Mesodermal cell (in vitro differentiated cells): ENCODE data around the gene HES5.

Experiments used
- H3K27ac ChIP-seq: 2 replicates; pipeline ENCODE4 v1.7.0; 2013; ENCODE audit warnings: mild to moderate bottlenecking, low read depth, low read length, moderate library complexity; ENCODE audit not compliant: severe bottlenecking
- H3K36me3 ChIP-seq: 2 replicates; pipeline ENCODE4 v1.7.1; 2013; ENCODE audit warnings: mild to moderate bottlenecking, low read length, moderate library complexity; ENCODE audit not compliant: control insufficient read depth, insufficient read depth
- H3K4me1 ChIP-seq: one replicate; pipeline ENCODE4 v1.7.1; 2013; ENCODE audit warnings: mild to moderate bottlenecking, low read length; ENCODE audit not compliant: insufficient read depth, control insufficient read depth, poor library complexity, severe bottlenecking
- H3K4me3 ChIP-seq: 2 replicates; pipeline ENCODE4 v1.7.0; 2013; ENCODE audit warnings: low read length, control low read depth, mild to moderate bottlenecking; ENCODE audit not compliant: insufficient read depth, poor library complexity, severe bottlenecking; ENCODE audit errors: extremely low read depth
- H3K9me3 ChIP-seq: 2 replicates; pipeline ENCODE4 v1.7.1; 2013; ENCODE audit warnings: mild to moderate bottlenecking, low read length, moderate library complexity; ENCODE audit not compliant: control insufficient read depth
- WGBS, 2 experiments: methylation state at CpG; one replicate each; pipeline ENCODE4 v1.1.5; 2013; ENCODE audit warnings: missing lambda C conversion rate in 2 of 2; ENCODE audit not compliant: insufficient coverage in 2 of 2; 5-methylcytosine and 5-hydroxymethylcytosine counted together

The HES5 gene

DNA sequence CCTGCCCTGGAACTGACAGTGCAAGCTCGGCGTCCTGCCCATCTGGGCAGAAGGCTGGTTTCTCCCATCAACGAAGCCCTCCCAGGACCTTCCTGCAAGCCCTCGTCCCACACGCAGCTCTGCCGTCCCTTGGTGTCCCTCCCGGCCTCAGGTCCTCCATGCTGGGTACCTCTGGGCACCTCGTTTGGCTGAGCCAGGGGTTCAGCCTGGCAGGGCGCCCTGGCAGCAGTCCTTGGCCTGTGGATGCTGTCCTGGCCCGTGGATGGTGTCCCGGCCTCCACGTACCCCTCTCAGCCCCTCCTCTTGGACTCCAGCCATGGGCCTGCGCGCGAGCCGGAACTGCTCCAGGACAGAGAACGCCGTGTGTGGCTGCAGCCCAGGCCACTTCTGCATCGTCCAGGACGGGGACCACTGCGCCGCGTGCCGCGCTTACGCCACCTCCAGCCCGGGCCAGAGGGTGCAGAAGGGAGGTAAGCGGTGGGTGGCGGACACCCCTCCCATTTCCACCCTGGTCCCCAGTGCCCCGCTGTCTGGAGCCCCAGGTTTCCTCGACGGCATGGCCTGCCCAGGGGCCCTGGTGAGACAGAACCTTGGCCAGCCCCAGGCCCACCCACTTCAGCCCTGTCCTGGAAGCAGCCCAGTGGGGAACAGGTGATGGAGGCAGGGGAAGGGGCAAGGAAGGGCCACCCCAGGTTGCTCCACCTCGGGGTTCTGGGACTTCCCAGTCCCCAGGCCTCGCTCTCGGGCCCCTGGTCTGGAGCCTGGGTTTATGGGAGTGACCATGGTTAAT is 29.6 kb upstream of the HES5 start:
- 88 to 92% methylated on average over 26 to 29 of the region's 35 CpGs for WGBS, 2 experiments
- Histone ChIP-seq H3K9me3 (no peaks in the 10 kb centered on the region), H3K36me3 (no peaks in the 10 kb centered on the region), H3K4me1 (peaks cover 2% of the 10 kb centered on the region), H3K4me3 (no peak overlapping the region), H3K27ac (no peak overlapping the region)

DNA sequence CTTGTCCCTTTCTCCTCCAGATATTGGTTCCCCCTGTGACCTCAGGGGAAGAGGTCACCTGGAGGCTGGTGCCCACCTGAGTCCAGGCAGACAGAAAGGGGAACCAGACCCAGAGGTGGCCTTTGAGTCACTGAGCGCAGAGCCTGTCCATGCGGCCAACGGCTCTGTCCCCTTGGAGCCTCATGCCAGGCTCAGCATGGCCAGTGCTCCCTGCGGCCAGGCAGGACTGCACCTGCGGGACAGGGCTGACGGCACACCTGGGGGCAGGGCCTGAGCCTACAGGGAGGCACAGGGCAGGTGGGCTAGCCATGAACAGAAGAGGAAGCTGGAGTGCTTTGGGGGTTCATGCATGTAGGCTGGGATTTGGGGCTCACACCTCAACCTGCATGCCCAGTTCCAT is 28.8 kb upstream of the HES5 start:
- no peak overlapping the region for H3K4me3 ChIP-seq
- 99 to 100% methylated on average over 4 to 6 of the region's 6 CpGs for WGBS, 2 experiments
- peaks cover 2% of the 10 kb centered on the region for H3K4me1 ChIP-seq
- H3K27ac ChIP-seq, result no peak overlapping the region
- H3K36me3 ChIP-seq, result no peaks in the 10 kb centered on the region
- H3K9me3 ChIP-seq, result no peaks in the 10 kb centered on the region

DNA sequence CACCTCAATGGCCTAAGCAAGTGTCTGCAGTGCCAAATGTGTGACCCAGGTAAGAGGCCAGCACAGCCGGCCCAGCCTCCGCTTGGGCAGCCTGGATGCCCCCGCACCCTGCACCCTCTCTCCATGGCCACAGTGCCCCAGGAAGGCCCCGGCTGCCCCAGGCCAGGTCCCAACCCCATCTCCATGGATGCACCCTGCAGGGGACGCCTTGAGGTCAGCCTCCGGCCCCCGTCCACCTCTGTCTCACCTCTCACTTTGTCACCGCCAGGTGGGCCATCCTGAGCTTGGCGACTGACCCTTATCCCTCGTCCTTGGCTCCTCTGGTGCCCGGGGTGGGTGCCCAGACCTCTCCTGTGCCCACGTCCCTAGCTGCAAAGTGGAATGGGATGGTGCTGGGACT is 28.4 kb upstream of the HES5 start:
- Histone ChIP-seq H3K27ac (no peak overlapping the region), H3K4me1 (peaks cover 2% of the 10 kb centered on the region), H3K4me3 (no peak overlapping the region), H3K9me3 (no peaks in the 10 kb centered on the region), H3K36me3 (no peaks in the 10 kb centered on the region)
- 89 to 96% methylated on average over 9 to 12 of the region's 12 CpGs for WGBS, 2 experiments

DNA sequence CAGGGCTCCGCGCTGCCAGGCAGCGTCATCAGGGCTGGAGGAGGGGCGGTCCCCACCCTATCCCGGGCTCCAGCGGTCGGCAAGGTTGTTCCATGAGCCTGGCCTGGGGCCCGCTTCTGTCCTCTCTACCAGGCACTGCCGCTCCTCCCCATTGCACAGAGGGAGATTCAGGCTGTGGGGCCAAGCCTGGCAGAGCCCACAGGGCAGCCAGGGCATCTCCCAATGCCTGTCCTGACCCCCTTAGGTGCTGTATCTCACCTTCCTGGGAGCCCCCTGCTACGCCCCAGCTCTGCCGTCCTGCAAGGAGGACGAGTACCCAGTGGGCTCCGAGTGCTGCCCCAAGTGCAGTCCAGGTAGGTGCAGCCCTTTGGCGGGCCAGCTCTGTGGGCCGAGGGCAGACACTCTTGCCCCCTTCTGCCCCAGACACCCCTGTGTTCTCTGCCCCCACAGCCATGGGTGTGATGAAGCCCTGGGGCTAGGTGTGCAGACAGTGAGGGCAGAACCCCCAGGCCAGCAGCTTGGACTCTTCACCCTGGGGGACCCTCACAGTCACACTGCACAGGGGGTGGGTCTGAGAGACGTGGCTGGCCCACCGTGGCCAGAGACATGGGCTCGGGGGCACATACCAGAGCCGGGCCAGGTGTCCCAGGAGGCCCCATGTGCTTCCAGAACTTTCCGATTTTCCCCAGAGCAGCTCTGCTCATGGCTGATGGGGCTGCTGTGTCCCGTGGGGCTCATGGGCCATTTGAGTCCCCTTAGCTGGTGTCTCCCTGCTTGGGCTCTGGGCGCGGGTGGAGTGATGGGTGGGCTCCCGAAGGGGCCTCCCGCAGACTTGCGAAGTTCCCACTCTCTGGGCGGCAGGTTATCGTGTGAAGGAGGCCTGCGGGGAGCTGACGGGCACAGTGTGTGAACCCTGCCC is 27.7 kb upstream of the HES5 start:
- H3K27ac ChIP-seq, result no peak overlapping the region
- WGBS, 2 experiments, result 88% methylated on average over 26 to 28 of the region's 30 CpGs
- H3K4me3 ChIP-seq, result no peak overlapping the region
- H3K9me3 ChIP-seq, result no peaks in the 10 kb centered on the region
- H3K36me3 ChIP-seq, result no peaks in the 10 kb centered on the region
- H3K4me1 ChIP-seq, result peaks cover 2% of the 10 kb centered on the region

DNA sequence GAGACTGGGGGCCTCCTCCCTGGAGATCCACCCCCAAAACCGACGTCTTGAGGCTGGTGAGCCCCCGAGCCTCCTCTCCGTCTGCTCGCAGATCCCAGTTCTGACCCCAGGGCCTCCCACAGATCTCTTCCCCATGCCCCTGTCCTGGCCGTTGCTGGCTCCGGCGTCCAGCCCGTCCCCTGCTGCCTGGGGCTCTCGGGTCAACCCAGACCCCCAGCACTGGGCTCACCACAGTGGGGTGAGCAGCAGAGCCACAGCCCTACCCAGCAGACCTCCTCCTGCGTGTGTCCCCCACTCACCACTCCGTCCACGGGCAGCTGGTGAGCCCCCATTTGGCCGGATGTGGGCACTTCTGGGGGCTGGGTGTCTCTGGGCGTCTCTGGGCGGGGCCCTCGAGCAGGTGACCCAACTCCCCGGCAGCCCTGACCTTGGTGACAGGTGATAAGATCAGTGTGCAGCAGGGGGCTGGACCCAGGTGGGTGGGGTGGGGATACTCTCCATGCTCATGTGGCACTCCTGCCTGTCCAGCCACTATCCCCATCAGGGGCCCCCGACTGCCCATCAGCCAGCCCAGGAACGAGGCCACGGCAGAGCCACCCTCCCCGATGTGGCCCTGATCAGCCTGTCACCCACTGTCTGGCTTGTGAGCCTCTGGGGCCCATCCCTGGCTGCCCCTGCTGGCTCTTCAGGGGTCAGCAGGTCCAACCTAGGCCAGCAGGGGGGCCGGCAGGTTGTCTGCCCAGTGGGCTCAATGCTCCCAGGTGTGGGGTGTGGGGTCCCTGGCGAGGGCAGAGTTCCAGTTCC is 26.8 kb upstream of the HES5 start:
- H3K4me3 ChIP-seq, result no peak overlapping the region
- WGBS, 2 experiments, result 85 to 87% methylated on average over 15 to 22 of the region's 24 CpGs

DNA sequence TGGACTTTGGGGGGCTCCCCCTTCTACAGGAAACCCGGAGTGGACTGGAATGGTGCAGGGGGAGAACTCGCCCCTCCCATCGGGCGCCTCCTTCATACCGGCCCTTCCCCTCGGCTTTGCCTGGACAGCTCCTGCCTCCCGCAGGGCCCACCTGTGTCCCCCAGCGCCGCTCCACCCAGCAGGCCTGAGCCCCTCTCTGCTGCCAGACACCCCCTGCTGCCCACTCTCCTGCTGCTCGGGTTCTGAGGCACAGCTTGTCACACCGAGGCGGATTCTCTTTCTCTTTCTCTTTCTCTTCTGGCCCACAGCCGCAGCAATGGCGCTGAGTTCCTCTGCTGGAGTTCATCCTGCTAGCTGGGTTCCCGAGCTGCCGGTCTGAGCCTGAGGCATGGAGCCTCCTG is 26.2 kb upstream of the HES5 start, which contains the start of gene TNFRSF14:
Gene TNFRSF14 (plus strand): TSS at position 95 of the 401 bp plus-strand sequence. CDS start 294 bp downstream, at position 389.
- Histone ChIP-seq H3K4me1 (peaks cover 2% of the 10 kb centered on the region), H3K27ac (no peak within 1 kb of the TSS), H3K36me3 (no peaks in the 10 kb centered on the region), H3K4me3 (no peak within 1 kb of the TSS), H3K9me3 (no peaks in the 10 kb centered on the region)
- WGBS, 2 experiments, result 46 to 58% methylated on average over 13 to 15 of the region's 16 CpGs

More for the DNA sequence above, 26.8 kb upstream of the HES5 start:
- H3K4me1 ChIP-seq, result peaks cover 2% of the 10 kb centered on the region
- no peaks in the 10 kb centered on the region for H3K36me3 ChIP-seq
- no peaks in the 10 kb centered on the region for H3K9me3 ChIP-seq
- no peak overlapping the region for H3K27ac ChIP-seq

DNA sequence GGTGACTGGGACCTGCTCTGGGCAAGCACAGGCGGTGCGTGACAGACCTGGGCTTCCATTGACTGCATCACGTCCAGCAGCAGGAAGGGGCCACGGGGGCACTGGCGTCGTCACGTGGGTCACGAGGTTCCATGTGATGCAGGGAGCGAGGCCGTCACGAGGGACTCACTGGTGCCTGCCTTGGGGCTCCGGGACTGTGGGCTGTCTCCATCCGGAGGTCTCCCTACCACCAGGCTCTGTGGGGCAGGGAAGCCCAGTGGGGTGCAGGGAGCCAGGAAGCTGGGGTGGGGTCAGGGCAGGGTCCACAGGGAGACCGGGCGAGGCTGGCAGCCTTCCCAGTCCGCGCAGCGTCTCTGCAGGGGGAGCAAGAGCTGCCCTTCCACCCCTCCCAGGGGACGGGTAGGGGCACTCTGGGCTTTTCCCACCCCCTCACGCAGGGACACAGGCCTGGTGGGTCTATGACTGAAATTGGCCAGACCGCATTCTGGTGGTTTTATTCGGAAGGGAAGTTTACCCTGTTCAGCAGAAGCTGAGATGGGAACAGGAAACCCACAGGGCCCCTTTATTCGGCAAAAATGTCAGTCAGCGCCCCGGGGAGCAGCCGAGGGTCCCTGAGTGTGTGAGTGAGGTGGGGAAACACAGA is 25.7 kb upstream of the HES5 start:
- Histone ChIP-seq H3K9me3 (no peaks in the 10 kb centered on the region), H3K4me1 (peaks cover 2% of the 10 kb centered on the region), H3K4me3 (no peak overlapping the region), H3K36me3 (no peaks in the 10 kb centered on the region), H3K27ac (no peak overlapping the region)
- WGBS, 2 experiments, result 85 to 87% methylated on average over 20 to 25 of the region's 26 CpGs

DNA sequence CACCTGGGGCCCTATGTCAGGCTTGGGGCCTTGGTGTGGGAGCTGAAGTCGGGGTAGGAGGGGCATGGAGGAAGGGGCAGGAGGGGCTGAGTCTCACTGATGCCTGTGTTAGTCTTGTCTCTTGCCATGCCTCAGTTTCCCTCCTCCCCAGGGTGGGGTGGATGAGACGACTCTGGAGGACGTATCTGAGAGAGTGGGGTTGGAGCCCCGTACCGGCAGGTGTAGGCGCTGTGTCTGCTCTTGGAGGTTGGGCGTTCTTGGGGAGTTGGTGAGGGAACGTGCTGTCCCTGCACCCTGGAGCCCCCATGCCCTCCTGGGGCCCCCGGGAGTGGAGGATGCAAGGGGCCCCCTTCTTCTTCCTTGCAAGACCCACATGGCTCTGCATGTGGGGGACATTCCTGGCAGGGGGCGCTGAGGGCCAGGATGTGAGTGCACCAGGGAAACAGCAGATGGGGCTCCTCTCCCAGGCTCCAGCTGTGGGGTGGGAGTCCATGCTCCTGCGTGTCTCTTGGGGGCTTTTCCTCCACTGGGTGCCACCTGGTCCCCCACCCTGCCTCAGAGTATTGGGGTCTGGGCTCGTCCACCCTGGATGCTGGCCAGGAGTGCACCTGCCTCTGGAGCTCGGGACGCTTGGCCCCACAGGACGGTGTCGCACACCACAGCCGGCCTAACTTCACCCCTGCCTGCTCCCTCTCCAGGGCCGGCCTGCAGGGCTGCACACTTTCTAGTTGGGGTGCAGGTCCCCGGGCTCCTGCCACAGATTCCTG is 24.7 kb upstream of the HES5 start:
- 87% methylated on average over 14 to 17 of the region's 19 CpGs for WGBS, 2 experiments

DNA sequence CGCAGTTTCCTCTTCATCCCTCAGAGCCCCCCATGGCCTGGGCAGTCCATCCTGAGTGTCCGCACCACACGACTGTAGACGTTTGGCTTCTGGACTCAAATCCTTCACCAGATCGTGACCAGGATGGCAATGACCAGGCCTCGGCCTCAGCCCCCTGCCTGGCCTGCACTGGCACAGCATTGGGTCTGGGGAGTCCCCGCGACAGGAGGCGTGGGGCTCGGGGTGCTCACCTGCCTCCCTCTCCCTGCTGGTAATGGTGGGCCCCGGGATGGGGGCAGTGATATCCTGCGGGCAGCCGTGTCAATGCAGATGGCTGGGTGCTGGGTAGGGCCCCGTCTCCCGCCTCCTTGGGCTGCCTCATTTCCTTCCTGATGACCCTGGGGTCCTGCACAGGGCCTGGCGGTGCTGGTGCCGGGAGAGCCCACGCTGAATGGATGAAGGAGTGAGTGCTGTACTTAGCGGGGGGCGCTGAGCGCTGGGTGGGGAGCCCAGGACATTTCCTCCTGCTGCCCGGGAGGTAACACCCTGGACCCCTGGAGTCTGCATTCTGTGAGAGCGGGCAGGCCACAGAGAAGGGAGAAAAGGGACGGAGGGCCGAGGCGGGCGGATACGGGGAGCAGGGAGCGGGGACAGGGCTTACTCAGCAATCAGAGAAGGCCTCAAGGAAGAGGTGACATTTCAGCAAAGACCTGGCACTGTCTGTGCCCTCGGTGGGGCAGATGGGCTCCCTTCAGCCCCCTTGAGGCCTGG is 24.0 kb upstream of the HES5 start:
- 94 to 95% methylated on average over 26 to 30 of the region's 30 CpGs for WGBS, 2 experiments
- Histone ChIP-seq H3K9me3 (no peaks in the 10 kb centered on the region), H3K36me3 (no peaks in the 10 kb centered on the region), H3K27ac (no peak overlapping the region), H3K4me1 (peaks cover 2% of the 10 kb centered on the region), H3K4me3 (no peak overlapping the region)

More for the DNA sequence above, 24.7 kb upstream of the HES5 start:
- H3K4me3 ChIP-seq, result no peak overlapping the region
- no peaks in the 10 kb centered on the region for H3K36me3 ChIP-seq
- no peaks in the 10 kb centered on the region for H3K9me3 ChIP-seq
- no peak overlapping the region for H3K27ac ChIP-seq
- H3K4me1 ChIP-seq, result peaks cover 2% of the 10 kb centered on the region
